Stimulated activated CD8-positive, alpha-beta memory T cell treated with anti-CD3 and anti-CD28 coated beads, Interleukin-7, amount 100 ng/mL, for 1 hour (primary cell): ENCODE data around the gene UGT1A10.
"Not testable (repeated sequence)": the region's sequence is repeated elsewhere in the genome, so short reads cannot be mapped to it uniquely, and the experiment has no call there.

Experiments used
- DNase-seq, 2 donors: peaks; one replicate each; pipeline ENCODE4 v3.0.0-alpha.2; 2020; ENCODE audit warnings: low read depth in 2 of 2

Gene UGT1A10

GRCh38 chr2:233743464-233744259 is 107.4 kb downstream of the UGT1A10 start:
- DNase-seq, result no peak

GRCh38 chr2:233745073-233745755 is 109.0 kb downstream of the UGT1A10 start:
- no peak for DNase-seq

GRCh38 chr2:233745838-233746237 is 109.6 kb downstream of the UGT1A10 start:
- DNase-seq, result not testable (repeated sequence)

GRCh38 chr2:233746475-233747282 is 110.4 kb downstream of the UGT1A10 start:
- no peak for DNase-seq

GRCh38 chr2:233747283-233747544 is 111.0 kb downstream of the UGT1A10 start:
- DNase-seq, result no peak

GRCh38 chr2:233750689-233751088 is 114.4 kb downstream of the UGT1A10 start:
- DNase-seq, result not testable (repeated sequence)

GRCh38 chr2:233751212-233752009 is 115.2 kb downstream of the UGT1A10 start:
- DNase-seq, result not testable (repeated sequence)

- DNase-seq, result no peak
These were observed 118.8 kb downstream of the UGT1A10 start for GRCh38 chr2:233754872-233755611.

- DNase-seq, result no peak
These were observed 120.3 kb downstream of the UGT1A10 start for GRCh38 chr2:233756429-233757081.

- DNase-seq, result no peak
These were observed 121.9 kb downstream of the UGT1A10 start for GRCh38 chr2:233758141-233758540.

GRCh38 chr2:233758849-233759248 is 122.6 kb downstream of the UGT1A10 start:
- DNase-seq, result no peak

GRCh38 chr2:233760043-233760442 is 123.8 kb downstream of the UGT1A10 start, which contains the start of gene UGT1A1:
Gene UGT1A1, plus strand, starts transcription at chr2:233760270. Its CDS starts 18 bp downstream, at chr2:233760288.
- DNase-seq, result no peak

- no peak for DNase-seq
These were observed 125.0 kb downstream of the UGT1A10 start for GRCh38 chr2:233761040-233761769.

GRCh38 chr2:233764264-233764663 is 128.0 kb downstream of the UGT1A10 start:
- no peak for DNase-seq

- DNase-seq, result no peak
These were observed 128.5 kb downstream of the UGT1A10 start for GRCh38 chr2:233764761-233765160.

GRCh38 chr2:233766416-233766815 is 130.2 kb downstream of the UGT1A10 start:
- no peak for DNase-seq

GRCh38 chr2:233768076-233768475 is 131.8 kb downstream of the UGT1A10 start:
- no peak for DNase-seq

- DNase-seq, result no peak
These were observed 133.0 kb downstream of the UGT1A10 start for GRCh38 chr2:233769260-233769659.

- DNase-seq, result no peak
These were observed 135.9 kb downstream of the UGT1A10 start for GRCh38 chr2:233772153-233772552.

- DNase-seq, result no peak
These were observed 136.3 kb downstream of the UGT1A10 start for GRCh38 chr2:233772583-233772982.
